ENCODE measurements around the gene NDUFC1. TPM values are rescaled to one million over a fixed set of nuclear protein-coding genes. Genes with fewer than 3 reads are reported as not detected.

Gene NDUFC1
- total and polyA plus RNA-seq, 9 of the 15 experiments (the other 6 are each of a cell fraction or from before 2014, with no cell fraction given), result 58.9 to 378 (median 120) TPM

DNA sequence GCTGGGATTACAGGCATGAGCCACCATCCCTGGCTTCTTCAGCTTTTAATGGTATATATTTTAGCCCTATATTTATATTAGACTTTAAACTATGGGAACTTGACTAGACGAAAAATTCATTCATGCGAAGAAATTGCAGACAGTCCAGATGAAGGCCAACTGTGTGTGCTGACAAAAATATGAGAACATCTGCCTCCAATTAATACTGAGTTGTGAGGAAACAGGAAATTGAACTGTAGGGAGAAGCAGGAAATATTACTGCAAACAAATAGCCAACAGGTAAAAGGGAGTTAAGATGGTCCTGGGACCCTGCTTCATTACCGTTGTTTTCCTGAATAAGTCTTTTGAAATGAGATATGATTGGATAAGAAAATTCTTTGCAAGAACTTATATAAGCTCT lies 48.6 kb downstream of the NDUFC1 start:
- Histone ChIP-seq H3K4me2 (ENCODE audit: insufficient read depth, low read length) (no peak overlapping the region), H3K4me3 (no peak overlapping the region), H3K4me1 (replicated peaks in 1 of 2; ENCODE audit: control insufficient read depth in 2 of 2, insufficient read depth in 2 of 2, low read length in 2 of 2) (no peaks in the 10 kb centered on the region), H3K79me2 (ENCODE audit: control insufficient read depth, insufficient read depth, low read length) (no peaks in the 10 kb centered on the region), H3K36me3 (ENCODE audit: control insufficient read depth, insufficient read depth, low read length) (no peaks in the 10 kb centered on the region), H4K20me1 (replicated peaks; ENCODE audit: control insufficient read depth, insufficient read depth, low read length) (no peaks in the 10 kb centered on the region), H2AFZ (ENCODE audit: low read depth, low read length) (0 out of 2 replicates have a peak overlapping the region, but pooled peaks have one; percentile 0), H3K9me1 (ENCODE audit: control insufficient read depth, insufficient read depth, low read length) (no peaks in the 10 kb centered on the region), H3K27me3 (ENCODE audit: control insufficient read depth in 2 of 2, insufficient read depth in 2 of 2, low read length in 2 of 2) (no peaks in the 10 kb centered on the region), H3K9me3 (replicated peaks; ENCODE audit: control insufficient read depth, insufficient read depth, low read depth, low read length) (no peaks in the 10 kb centered on the region), H3K9ac (ENCODE audit: insufficient read depth in 1 of 2, low read depth in 2 of 2, low read length in 2 of 2) (no peak overlapping the region), H3K27ac (ENCODE audit: extremely low read depth, low read depth, low read length) (no peak overlapping the region)
- TF ChIP-seq PHB (CRISPR knock-in tag; IDR thresholded peaks at IDR 0.05) (no peak), ZNF239 (CRISPR knock-in tag; IDR thresholded peaks at IDR 0.05) (no peak), RB1 (IDR thresholded peaks at IDR 0.05; ENCODE audit: low read depth) (no peak), ILF3 (IDR thresholded peaks at IDR 0.05; ENCODE audit: borderline replicate concordance) (no peak), ZNF408 (CRISPR knock-in tag; IDR thresholded peaks at IDR 0.05; ENCODE audit: low read depth) (no peak), ATF1 (CRISPR knock-in tag; IDR thresholded peaks at IDR 0.05) (no peak), ATF1 (tag; IDR thresholded peaks at IDR 0.05) (no peak), RAD51 (IDR thresholded peaks at IDR 0.05; ENCODE audit: borderline replicate concordance, low read depth) (no peak), ESRRB (CRISPR knock-in tag; IDR thresholded peaks at IDR 0.05; ENCODE audit: borderline replicate concordance) (no peak), NELFE (IDR thresholded peaks at IDR 0.05; ENCODE audit: insufficient read depth, insufficient read length) (no peak), ZNF431 (CRISPR knock-in tag; IDR thresholded peaks at IDR 0.05) (no peak), CEBPG (CRISPR knock-in tag; IDR thresholded peaks at IDR 0.05) (no peak), CEBPG (tag; conservative IDR thresholded peaks at IDR 0.05 in 1 of 2, IDR thresholded peaks at IDR 0.05 in 1 of 2) (no peak)
- TF ChIP-seq, protein P1, sequence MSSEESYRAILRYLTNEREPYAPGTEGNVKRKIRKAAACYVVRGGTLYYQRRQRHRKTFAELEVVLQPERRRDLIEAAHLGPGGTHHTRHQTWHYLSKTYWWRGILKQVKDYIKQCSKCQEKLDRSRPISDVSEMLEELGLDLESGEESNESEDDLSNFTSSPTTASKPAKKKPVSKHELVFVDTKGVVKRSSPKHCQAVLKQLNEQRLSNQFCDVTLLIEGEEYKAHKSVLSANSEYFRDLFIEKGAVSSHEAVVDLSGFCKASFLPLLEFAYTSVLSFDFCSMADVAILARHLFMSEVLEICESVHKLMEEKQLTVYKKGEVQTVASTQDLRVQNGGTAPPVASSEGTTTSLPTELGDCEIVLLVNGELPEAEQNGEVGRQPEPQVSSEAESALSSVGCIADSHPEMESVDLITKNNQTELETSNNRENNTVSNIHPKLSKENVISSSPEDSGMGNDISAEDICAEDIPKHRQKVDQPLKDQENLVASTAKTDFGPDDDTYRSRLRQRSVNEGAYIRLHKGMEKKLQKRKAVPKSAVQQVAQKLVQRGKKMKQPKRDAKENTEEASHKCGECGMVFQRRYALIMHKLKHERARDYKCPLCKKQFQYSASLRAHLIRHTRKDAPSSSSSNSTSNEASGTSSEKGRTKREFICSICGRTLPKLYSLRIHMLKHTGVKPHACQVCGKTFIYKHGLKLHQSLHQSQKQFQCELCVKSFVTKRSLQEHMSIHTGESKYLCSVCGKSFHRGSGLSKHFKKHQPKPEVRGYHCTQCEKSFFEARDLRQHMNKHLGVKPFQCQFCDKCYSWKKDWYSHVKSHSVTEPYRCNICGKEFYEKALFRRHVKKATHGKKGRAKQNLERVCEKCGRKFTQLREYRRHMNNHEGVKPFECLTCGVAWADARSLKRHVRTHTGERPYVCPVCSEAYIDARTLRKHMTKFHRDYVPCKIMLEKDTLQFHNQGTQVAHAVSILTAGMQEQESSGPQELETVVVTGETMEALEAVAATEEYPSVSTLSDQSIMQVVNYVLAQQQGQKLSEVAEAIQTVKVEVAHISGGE (CRISPR knock-in tag; IDR thresholded peaks at IDR 0.05), result no peak
- BruUV-seq (replicated peaks), result no TSS peak
- in situ Hi-C loops (cut with MboI) (no loop called here), intact Hi-C loops (cut with micrococcal nuclease) (no loop called here)
- 59% methylated on average over 3 of the region's 3 CpGs for WGBS (ENCODE audit: insufficient coverage, low coverage, missing lambda C conversion rate)
- no peak for ATAC-seq
- ChIA-PET CTCF (ENCODE audit: low intra/inter-chr PET ratio) (no interaction called here), POLR2A (interaction anchor here (0.8 kb wide), 1 partner anchor 14 kb away, joined by 3 read pairs; no protein-coding TSS in a partner anchor)
- no peak for DNase-seq (ENCODE audit: extremely low read depth in 1 of 4, low spot score in 3 of 4)
- FAIRE-seq, result no peak

Measured in K562 (cell line).